Thymus (tissue), 11 donors: ENCODE data around the gene SH3PXD2A. TPM values are rescaled to one million over a fixed set of nuclear protein-coding genes. Genes with fewer than 3 reads are reported as not detected.
A peak's percentile ranks its signal among the peaks of the same experiment; 100 is the strongest.
"Not testable (repeated sequence)": the region's sequence is repeated elsewhere in the genome, so short reads cannot be mapped to it uniquely, and the experiment has no call there.

Experiments used
- DNase-seq, 9 donors: peaks; one replicate each; pipeline ENCODE4 v3.0.0-alpha.2; 2013; ENCODE audit warnings: low spot score in 9 of 9, low read depth in 6 of 9, missing footprints in 1 of 9
- H3K27ac ChIP-seq, 2 donors: one replicate each; pipeline ENCODE4 v1.5.1; 2013; ENCODE audit warnings: control low read depth in 1 of 2, low read depth in 1 of 2, low read length in 1 of 2, mild to moderate bottlenecking in 1 of 2, moderate library complexity in 1 of 2
- H3K27me3 ChIP-seq, 2 donors: one replicate each; pipeline ENCODE4 v1.5.1; 2013; ENCODE audit warnings: low read length in 1 of 2; ENCODE audit not compliant: control insufficient read depth in 2 of 2, insufficient read depth in 1 of 2
- H3K36me3 ChIP-seq, 2 donors: one replicate each; pipeline ENCODE4 v1.5.1; 2013; ENCODE audit warnings: low read length in 1 of 2, mild to moderate bottlenecking in 1 of 2, moderate library complexity in 1 of 2; ENCODE audit not compliant: control insufficient read depth in 2 of 2, insufficient read depth in 2 of 2
- H3K4me1 ChIP-seq, 2 donors: one replicate each; pipeline ENCODE4 v1.5.1; 2013; ENCODE audit warnings: low read length in 2 of 2; ENCODE audit not compliant: control insufficient read depth in 2 of 2, insufficient read depth in 2 of 2
- H3K4me3 ChIP-seq, 2 donors: one replicate each; pipeline ENCODE4 v1.5.1; 2013; ENCODE audit warnings: low read length in 2 of 2, control low read depth in 1 of 2, mild to moderate bottlenecking in 1 of 2
- H3K9me3 ChIP-seq, 2 donors: one replicate each; pipeline ENCODE4 v1.5.1; 2013; ENCODE audit warnings: low read length in 1 of 2, mild to moderate bottlenecking in 1 of 2; ENCODE audit not compliant: control insufficient read depth in 2 of 2, insufficient read depth in 1 of 2
- WGBS: extraction: QIAGEN DNeasy Blood & Tissue Kit; methylation state at CpG from one replicate; pipeline ENCODE4 v1.1.7; 2013; 5-methylcytosine and 5-hydroxymethylcytosine counted together
- polyA plus RNA-seq: library from polyadenylated mRNA; stranded (reverse); fragments of 200-250 nt; gene quantifications from one replicate; pipeline ENCODE4 v1.2.3, GENCODE V29; 2013
- total RNA-seq: library from RNA; stranded (reverse); fragments of 120-200 nt; gene quantifications from one replicate; pipeline ENCODE4 v1.2.4, GENCODE V29; 2013
- donor health status: healthy.

The SH3PXD2A gene
- total and polyA plus RNA-seq, 2 donors, result 3.8 to 9.5 TPM

GRCh38 chr10:103780242-103781149 is 74.9 kb downstream of the SH3PXD2A start:
- whole genome bisulfite sequencing, result 81% methylated on average over 8 of the region's 8 CpGs
- H3K36me3 ChIP-seq, result no peaks in the 10 kb centered on the region
- H3K4me1 ChIP-seq, result peaks cover 0 to 22% of the 10 kb centered on the region in 2 donors
- DNase-seq, result peak in 1 of 9 donors; percentile 22
- H3K27me3 ChIP-seq, result peaks cover 0 to 14% of the 10 kb centered on the region in 2 donors
- H3K9me3 ChIP-seq, result no peaks in the 10 kb centered on the region
- H3K4me3 ChIP-seq, result no peak overlapping the region
- H3K27ac ChIP-seq, result peak overlapping the region; percentile 19 to 55

GRCh38 chr10:103778358-103779139 is 76.8 kb downstream of the SH3PXD2A start:
- no peaks in the 10 kb centered on the region for H3K9me3 ChIP-seq
- no peak for DNase-seq
- WGBS, result 97% methylated on average over 10 of the region's 10 CpGs
- H3K4me3 ChIP-seq, result no peak overlapping the region
- no peak overlapping the region for H3K27ac ChIP-seq
- peaks cover 0 to 19% of the 10 kb centered on the region in 2 donors for H3K4me1 ChIP-seq
- H3K36me3 ChIP-seq, result no peaks in the 10 kb centered on the region
- peaks cover 0 to 9% of the 10 kb centered on the region in 2 donors for H3K27me3 ChIP-seq

DNA sequence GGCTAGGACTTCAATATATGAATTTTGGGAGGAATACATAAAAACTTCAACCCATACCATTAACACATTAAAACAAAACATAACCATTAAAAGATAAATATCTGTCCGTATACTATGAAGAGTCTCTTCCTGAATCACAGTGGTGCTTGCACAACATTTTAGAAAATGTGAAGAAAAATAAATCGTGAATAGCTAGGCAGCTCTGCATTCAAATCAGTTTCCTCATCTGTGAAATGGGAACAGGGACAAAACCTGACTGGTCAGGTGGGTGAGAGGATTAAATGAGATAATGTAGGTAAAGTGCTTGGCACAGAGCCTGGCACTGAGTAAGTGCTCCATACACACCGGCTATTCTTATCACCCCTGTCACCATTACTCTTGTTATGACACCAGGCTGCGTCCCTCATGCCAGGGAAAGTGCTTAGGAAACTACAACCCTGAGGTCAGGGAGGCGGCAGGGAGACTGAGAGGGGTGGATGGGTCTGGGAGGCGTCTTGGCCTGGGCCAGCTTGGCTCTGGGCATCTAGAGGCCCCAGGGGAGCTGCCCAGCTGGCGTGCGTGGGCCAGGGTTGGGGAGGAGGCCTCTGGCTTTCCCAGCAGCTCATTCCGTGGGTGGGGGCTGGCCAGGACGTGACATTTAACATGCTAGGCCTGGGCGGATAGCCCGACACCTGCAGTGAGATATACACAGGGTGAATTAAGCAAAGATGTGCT is 78.3 kb downstream of the SH3PXD2A start:
- no peak overlapping the region for H3K4me3 ChIP-seq
- H3K36me3 ChIP-seq, result no peaks in the 10 kb centered on the region
- DNase-seq, result no peak
- H3K27me3 ChIP-seq, result peaks cover 0 to 9% of the 10 kb centered on the region in 2 donors
- WGBS, result 94% methylated on average over 12 of the region's 12 CpGs
- no peaks in the 10 kb centered on the region for H3K9me3 ChIP-seq
- H3K4me1 ChIP-seq, result peaks cover 3 to 29% of the 10 kb centered on the region in 2 donors
- no peak overlapping the region for H3K27ac ChIP-seq

- DNase-seq, result no peak
- H3K4me1 ChIP-seq, result peaks cover 3 to 34% of the 10 kb centered on the region in 2 donors
Measured at GRCh38 chr10:103775776-103776175, 79.6 kb downstream of the SH3PXD2A start.

GRCh38 chr10:103772846-103773245 is 82.5 kb downstream of the SH3PXD2A start:
- H3K36me3 ChIP-seq, DNase-seq, H3K9me3 ChIP-seq, H3K27me3 ChIP-seq: not testable (repeated sequence)
- Histone ChIP-seq H3K4me1 (peaks cover 3 to 25% of the 10 kb centered on the region in 2 donors), H3K4me3 (peak overlapping the region; percentile 54 to 60), H3K27ac (peak overlapping the region in 1 of 2 donors; percentile 85)
- 90% methylated on average over 13 of the region's 13 CpGs for WGBS

More at GRCh38 chr10:103775776-103776175, 79.6 kb downstream of the SH3PXD2A start:
- Histone ChIP-seq H3K9me3 (no peaks in the 10 kb centered on the region), H3K27ac (no peak overlapping the region), H3K4me3 (no peak overlapping the region), H3K27me3 (peaks cover 0 to 5% of the 10 kb centered on the region in 2 donors), H3K36me3 (no peaks in the 10 kb centered on the region)
- 97% methylated on average over 5 of the region's 5 CpGs for WGBS

DNA sequence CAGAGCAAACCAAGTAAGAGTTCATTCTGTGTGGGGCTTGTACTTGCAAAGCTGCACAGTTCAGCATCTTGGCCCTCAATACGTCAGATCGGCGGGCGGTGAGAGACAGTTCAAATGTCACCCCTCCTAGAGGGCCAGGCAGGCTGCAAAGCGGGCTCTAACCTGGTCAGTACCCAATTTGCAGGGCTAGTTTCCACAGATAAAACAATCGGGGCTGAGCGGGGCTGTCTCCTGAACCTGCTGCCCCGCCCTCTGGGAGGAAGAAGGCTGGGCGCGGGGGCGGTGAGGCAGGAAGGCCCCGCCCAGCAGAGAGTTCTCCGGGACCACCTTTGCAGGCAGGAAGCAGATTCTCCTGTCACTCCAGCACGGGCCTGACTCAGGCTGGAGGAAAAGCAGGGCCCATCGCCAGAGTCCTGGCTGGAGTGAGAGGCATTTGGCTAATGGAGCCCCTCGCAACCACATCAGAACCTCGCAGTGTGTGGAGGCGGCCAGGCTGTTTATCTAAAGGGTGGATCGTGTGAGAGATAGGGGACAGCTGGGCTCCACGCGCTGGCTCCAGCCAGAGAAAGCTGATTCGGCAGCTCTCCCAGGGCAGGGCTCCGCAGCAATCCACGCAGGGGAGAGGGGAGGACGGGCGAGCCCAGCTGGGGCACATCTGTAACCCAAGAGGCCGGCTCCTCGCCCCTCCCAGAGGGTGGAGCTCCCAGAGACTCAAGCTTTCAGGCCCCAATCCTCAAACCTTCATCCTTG is 83.1 kb downstream of the SH3PXD2A start:
- Histone ChIP-seq H3K4me1 (peaks cover 3 to 27% of the 10 kb centered on the region in 2 donors), H3K36me3 (no peaks in the 10 kb centered on the region), H3K27me3 (no peaks in the 10 kb centered on the region), H3K4me3 (peak overlapping the region; percentile 54 to 60), H3K27ac (peak overlapping the region; percentile 85 to 89), H3K9me3 (no peaks in the 10 kb centered on the region)
- DNase-seq, result peak; percentile 34 to 87 (median 69)
- 2% methylated on average over 28 of the region's 28 CpGs for WGBS

- Histone ChIP-seq H3K36me3 (no peaks in the 10 kb centered on the region), H3K27ac (no peak overlapping the region), H3K4me1 (peaks cover 3 to 34% of the 10 kb centered on the region in 2 donors), H3K4me3 (no peak overlapping the region), H3K9me3 (no peaks in the 10 kb centered on the region), H3K27me3 (no peaks in the 10 kb centered on the region)
- DNase-seq, result no peak
- WGBS, result 97% methylated on average over 2 of the region's 2 CpGs
Measured at GRCh38 chr10:103770139-103770538, 85.2 kb downstream of the SH3PXD2A start.

- DNase-seq, result no peak
- Histone ChIP-seq H3K27me3 (no peaks in the 10 kb centered on the region), H3K27ac (no peak overlapping the region), H3K4me1 (peaks cover 3 to 41% of the 10 kb centered on the region in 2 donors), H3K36me3 (no peaks in the 10 kb centered on the region), H3K9me3 (peaks cover 0 to under 1% of the 10 kb centered on the region in 2 donors), H3K4me3 (no peak overlapping the region)
- 95% methylated on average over 10 of the region's 10 CpGs for WGBS
Measured at GRCh38 chr10:103769176-103769575, 86.2 kb downstream of the SH3PXD2A start.
